HEK293 (cell line): ENCODE data around the gene KLHL30.

Experiments used
- CTCF ChIP-seq: fragments of 450-650 bp; formaldehyde crosslinking; IDR thresholded peaks from 2 replicates; pipeline ENCODE4 v1.5.1; 2016; ENCODE audit warnings: missing biosample characterization, missing genetic modification characterization
- IKZF3 ChIP-seq: fragments of 450-650 bp; IDR thresholded peaks from 2 replicates; pipeline ENCODE4 v1.5.0; 2018; ENCODE audit warnings: missing biosample characterization, mild to moderate bottlenecking, missing genetic modification characterization, moderate library complexity
- TF ChIP-seq, protein P1 (sequence below): fragments of 450-650 bp; formaldehyde crosslinking; IDR thresholded peaks from 2 replicates; pipeline ENCODE4 v1.5.1; 2016; ENCODE audit warnings: missing biosample characterization, missing genetic modification characterization

DNA sequence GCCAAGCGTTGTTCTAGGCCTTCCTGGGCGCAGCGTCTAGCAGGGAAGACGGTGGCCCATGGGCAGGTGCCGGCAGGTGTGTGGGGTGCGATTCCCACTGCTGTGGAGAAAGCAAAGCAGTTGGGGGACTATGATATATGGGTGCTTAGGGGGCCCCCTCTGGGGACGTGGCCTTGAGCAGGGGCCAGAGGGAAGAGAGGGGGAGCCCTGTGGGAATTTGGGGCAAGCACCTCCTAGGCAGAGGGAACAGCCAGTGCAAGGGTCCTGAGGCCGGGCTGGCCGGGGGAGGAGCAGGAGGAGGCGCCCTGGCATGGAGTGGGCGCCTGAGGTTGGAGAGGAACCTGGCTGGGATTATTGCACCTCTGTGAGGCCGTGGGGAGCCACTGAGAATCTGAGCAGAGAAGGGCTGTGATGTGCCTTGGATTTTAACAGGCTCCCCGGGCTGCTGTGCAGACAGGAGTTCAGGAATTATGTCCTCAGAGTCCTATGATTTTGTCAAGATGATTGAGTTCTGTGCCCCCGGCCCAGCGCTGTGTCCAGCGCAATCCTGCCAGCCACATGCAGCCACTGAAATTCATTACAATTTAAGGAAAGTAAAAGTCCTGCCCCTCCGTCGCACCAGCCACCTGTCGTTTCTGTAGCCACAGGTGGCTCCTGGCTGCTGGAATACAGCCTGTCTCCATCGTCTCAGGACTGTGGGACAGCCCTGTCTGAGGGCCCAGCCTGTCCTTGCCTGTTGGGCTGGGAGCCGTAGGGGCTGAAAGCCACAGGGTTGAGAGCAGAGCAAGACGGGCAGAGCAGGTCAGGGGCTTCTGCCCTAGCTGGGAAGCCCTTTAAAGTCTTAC is 9.1 kb upstream of the KLHL30 start:
- TF ChIP-seq CTCF (tag by site-specific recombination), result no peak
- no peak for TF ChIP-seq IKZF3 (tag by site-specific recombination)
- TF ChIP-seq, protein P1, sequence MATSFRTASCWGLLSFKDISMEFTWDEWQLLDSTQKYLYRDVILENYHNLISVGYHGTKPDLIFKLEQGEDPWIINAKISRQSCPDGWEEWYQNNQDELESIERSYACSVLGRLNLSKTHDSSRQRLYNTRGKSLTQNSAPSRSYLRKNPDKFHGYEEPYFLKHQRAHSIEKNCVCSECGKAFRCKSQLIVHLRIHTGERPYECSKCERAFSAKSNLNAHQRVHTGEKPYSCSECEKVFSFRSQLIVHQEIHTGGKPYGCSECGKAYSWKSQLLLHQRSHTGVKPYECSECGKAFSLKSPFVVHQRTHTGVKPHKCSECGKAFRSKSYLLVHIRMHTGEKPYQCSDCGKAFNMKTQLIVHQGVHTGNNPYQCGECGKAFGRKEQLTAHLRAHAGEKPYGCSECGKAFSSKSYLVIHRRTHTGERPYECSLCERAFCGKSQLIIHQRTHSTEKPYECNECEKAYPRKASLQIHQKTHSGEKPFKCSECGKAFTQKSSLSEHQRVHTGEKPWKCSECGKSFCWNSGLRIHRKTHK (tag by site-specific recombination), result no peak
